AG04450 (cell line): ENCODE data around the gene ZNF469. TPM values are rescaled to one million over a fixed set of nuclear protein-coding genes. Genes with fewer than 3 reads are reported as not detected.
A peak's percentile ranks its signal among the peaks of the same experiment; 100 is the strongest.

ENCODE experiments used
- CTCF ChIA-PET: fragments of 300-600, 350-600 bp; formaldehyde crosslinking; extraction: SDS; loops from one replicate; lab custom pipeline; 2022; ENCODE audit warnings: antibody characterized with exemption, inconsistent platforms; lab: Charles Lee
- POLR2A ChIA-PET: fragments of 350-600 bp; formaldehyde crosslinking; extraction: SDS; loops from one replicate; lab custom pipeline; 2021; ENCODE audit warnings: antibody characterized with exemption, inconsistent platforms; lab: Yijun Ruan, JAX
- DNase-seq: peaks from one replicate; pipeline ENCODE4 v3.0.0-alpha.2; 2011; ENCODE audit warnings: low read depth, low spot score
- H3K27ac ChIP-seq: one replicate; pipeline ENCODE4 v1.5.1; 2012; ENCODE audit warnings: low read depth, low read length, control low read depth
- H3K27me3 ChIP-seq: one replicate; pipeline ENCODE4 v1.6.0; 2012; ENCODE audit warnings: low read length; ENCODE audit not compliant: control insufficient read depth, insufficient read depth
- H3K4me3 ChIP-seq: 2 replicates; pipeline ENCODE4 v1.5.1; 2011; ENCODE audit warnings: mild to moderate bottlenecking, low read depth, low read length, control low read depth
- H3K9me3 ChIP-seq: 2 replicates; pipeline ENCODE4 v1.5.1; 2012; ENCODE audit warnings: low read length; ENCODE audit not compliant: control insufficient read depth, insufficient read depth
- polyA plus RNA-seq: library from polyadenylated mRNA; depleted of rRNA; stranded (reverse); fragments of >200 nt; gene quantifications from 2 replicates; pipeline ENCODE4 v1.2.3, GENCODE V29; 2011
- TF ChIP-seq, protein P1 (sequence below): IDR thresholded peaks from 2 replicates; pipeline ENCODE4 v1.5.1; 2011; ENCODE audit warnings: low read depth, low read length, control low read depth, inconsistent platforms

ZNF469 gene
- polyA plus RNA-seq, 1 experiment = 2.2 TPM

DNA sequence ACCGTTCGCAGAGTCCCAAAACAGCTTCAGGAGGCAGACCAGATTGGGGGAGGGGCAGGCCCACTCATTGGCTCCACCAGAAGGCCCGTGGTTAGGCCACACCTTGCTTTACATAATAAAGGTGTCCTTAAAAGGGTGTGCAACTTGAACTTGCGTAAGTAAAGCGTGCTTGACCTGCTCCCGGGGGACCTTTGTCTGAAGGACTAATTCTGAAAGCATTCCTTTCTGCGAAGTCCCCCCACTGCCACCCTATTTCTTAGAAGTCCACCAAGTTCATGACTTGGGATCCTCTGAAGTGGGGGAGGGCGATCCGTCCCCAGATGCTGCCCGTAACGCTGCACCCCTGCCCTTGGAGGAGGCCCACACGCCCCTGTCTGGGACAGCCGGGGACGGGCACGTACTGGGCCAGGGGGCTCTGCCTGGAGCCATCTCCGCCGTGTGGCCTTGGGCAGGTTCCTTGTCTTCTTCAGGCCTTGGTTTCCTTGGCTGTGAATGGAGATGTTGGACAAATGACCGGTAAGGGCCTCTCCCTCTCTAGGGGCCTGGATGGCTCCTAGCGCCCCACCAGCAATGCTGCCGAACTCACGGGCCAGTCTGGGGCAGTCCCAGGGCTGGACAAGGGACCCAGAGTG, 823 bp upstream of the ZNF469 start:
- peak overlapping the region; percentile 68 for H3K27ac ChIP-seq
- H3K4me3 ChIP-seq = peak overlapping the region; percentile 79; the same call in 1 of the 2 replicates
- ChIA-PET CTCF (no interaction called here), POLR2A (interaction anchor here (1.1 kb wide), 3 partner anchors 8 to 77 kb away, joined by 4 to 7 read pairs (median 7); no protein-coding TSS in a partner anchor)
- no peaks in the 10 kb centered on the region; the same call in 1 of the 2 replicates for H3K9me3 ChIP-seq
- TF ChIP-seq, protein P1, sequence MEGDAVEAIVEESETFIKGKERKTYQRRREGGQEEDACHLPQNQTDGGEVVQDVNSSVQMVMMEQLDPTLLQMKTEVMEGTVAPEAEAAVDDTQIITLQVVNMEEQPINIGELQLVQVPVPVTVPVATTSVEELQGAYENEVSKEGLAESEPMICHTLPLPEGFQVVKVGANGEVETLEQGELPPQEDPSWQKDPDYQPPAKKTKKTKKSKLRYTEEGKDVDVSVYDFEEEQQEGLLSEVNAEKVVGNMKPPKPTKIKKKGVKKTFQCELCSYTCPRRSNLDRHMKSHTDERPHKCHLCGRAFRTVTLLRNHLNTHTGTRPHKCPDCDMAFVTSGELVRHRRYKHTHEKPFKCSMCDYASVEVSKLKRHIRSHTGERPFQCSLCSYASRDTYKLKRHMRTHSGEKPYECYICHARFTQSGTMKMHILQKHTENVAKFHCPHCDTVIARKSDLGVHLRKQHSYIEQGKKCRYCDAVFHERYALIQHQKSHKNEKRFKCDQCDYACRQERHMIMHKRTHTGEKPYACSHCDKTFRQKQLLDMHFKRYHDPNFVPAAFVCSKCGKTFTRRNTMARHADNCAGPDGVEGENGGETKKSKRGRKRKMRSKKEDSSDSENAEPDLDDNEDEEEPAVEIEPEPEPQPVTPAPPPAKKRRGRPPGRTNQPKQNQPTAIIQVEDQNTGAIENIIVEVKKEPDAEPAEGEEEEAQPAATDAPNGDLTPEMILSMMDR = no peak
- no peak for DNase-seq
- no peaks in the 10 kb centered on the region for H3K27me3 ChIP-seq

DNA sequence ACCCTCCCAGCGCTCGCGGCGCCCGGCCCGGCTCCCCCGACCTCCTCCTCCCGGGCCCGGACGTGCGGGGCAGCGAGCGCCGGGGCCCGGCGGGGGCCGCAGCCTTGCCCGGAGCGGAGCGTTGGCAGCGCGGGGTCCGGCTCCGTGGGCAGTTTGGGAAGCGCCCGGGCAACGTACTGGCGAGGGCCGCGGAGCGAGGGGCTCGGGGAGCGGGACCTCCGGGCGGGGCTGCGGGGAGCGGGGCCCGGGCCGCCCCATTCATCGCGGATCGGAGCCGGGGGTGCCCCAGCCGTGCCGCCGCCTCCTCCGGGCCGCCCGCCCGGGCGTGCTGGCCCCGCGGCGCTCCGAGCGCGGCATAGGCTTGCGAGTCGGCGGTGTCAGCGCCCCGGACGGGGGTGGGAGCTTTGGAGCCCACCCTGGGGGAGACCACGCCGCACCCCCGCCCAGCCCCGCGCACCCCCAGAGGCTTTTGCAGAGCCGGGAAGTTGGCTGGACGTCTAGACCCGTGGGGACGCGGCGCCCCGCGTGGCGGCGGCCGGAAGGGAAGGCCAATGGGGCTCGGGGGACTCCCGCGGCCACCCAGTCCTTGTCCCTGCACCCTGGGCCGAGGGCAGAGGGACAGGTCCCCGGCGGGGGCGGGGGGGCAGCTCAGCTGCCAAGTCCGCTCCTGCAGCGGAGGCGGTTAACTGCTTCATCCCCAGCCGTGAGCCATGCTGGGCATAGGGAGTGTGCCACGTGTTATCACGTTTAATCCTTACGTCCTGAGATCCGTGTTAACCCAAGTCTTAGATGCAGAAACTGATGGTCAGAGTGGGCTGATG, 852 bp downstream of the ZNF469 start:
- TF ChIP-seq, protein P1 = peak; percentile 68
- ChIA-PET POLR2A (interaction anchor here (0.6 to 1.4 kb wide), 8 partner anchors 9 to 101 kb away, joined by 3 to 10 read pairs (median 6); no protein-coding TSS in a partner anchor), CTCF (interaction anchor here (0.6 kb wide), 1 partner anchor 606 kb away, joined by 3 read pairs; no protein-coding TSS in a partner anchor)
- Histone ChIP-seq H3K27ac (peak overlapping the region; percentile 73), H3K9me3 (no peaks in the 10 kb centered on the region; the same call in 1 of the 2 replicates), H3K27me3 (no peaks in the 10 kb centered on the region), H3K4me3 (peak overlapping the region; percentile 79)
- no peak for DNase-seq

DNA sequence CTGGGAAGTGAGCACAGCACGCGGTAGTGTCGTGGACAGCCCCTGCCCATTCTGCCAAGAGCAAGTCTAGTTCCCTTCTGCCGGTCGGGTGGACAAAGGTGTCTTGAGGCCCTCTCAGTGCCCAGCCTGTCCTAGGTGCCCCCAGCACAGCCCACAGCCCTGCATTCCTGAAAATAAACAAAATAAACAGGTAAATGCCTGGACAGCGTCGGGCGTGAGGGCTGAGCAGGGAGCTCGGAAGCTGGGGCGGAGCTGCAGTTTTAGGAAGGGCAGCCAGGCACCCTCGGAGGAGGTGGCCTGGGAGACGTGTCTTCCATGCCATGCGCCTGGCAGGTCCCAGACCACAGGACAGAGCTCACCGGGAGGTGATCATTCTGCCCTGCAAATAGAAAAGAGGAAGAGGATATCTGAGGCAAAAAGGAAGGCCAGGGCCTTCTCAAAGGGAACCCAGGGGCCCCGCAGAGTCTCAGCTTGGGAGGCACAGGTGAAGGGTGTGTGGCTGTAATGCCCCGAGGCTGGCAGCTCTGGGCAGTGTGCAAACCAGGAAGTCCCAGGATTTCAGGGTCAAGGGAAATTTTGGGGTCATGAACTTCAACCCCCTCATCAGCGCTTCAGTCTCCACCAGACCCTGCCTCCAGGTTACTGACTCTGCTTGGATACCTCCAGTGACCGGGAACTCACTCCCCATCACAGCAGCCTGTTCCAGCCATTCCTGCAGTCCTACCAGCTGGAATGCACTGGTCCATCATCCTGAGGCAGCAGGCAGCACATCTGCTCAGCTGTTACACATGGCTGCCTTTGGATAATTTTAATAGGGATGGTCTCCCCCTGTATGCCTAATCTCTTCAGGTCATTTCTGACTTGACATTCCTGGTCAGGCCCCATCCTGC, 1.7 kb downstream of the ZNF469 start:
- TF ChIP-seq, protein P1 = no peak
- no peaks in the 10 kb centered on the region; the same call in 1 of the 2 replicates for H3K9me3 ChIP-seq
- H3K27me3 ChIP-seq = no peaks in the 10 kb centered on the region
- no peak for DNase-seq
- H3K27ac ChIP-seq = peak overlapping the region; percentile 73
- peak overlapping the region; percentile 79 for H3K4me3 ChIP-seq
- ChIA-PET CTCF (interaction anchor here (0.6 to 0.7 kb wide), 2 partner anchors 121 to 607 kb away, joined by 3 read pairs; no protein-coding TSS in a partner anchor), POLR2A (interaction anchor here (0.8 to 1.4 kb wide), 3 partner anchors 78 to 176 kb away, joined by 3 to 7 read pairs (median 6); no protein-coding TSS in a partner anchor)

DNA sequence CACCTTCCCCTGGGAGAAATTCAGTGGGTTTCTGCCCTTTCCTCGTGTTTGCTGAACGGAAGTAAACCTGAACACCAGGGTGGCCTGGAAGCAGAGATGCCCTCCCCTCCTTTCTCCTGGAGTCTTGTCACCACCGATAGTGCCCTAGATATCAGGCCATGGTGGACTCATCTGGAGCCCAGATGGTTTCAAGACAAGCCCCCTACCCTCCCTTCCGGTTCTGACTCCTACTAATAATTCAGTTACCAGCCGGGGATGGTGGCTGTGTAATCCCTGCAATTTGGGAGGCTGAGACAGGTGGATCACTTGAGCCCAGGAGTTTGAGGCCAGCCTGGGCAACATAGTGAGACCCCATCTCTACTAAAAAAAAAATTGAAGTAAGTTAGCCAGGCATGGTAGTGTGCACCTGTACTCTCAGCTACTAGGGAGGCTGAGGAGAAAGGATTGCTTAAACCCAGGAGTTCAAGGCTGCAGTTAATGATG, 2.4 kb downstream of the ZNF469 start:
- TF ChIP-seq, protein P1 = no peak
- ChIA-PET CTCF (no interaction called here), POLR2A (interaction anchor here (0.8 to 1.4 kb wide), 3 partner anchors 78 to 175 kb away, joined by 3 to 7 read pairs (median 6); no protein-coding TSS in a partner anchor)

More for the DNA sequence above, 2.4 kb downstream of the ZNF469 start:
- no peak overlapping the region for H3K27ac ChIP-seq
- peak overlapping the region; percentile 13 for H3K4me3 ChIP-seq
- H3K9me3 ChIP-seq = no peaks in the 10 kb centered on the region; the same call in 1 of the 2 replicates
- no peaks in the 10 kb centered on the region for H3K27me3 ChIP-seq
- no peak for DNase-seq
